HG03342 (cell line): ENCODE data around the gene RAPGEF6.

Source experiments
- ATAC-seq: cut with Tn5 transposase; IDR thresholded peaks from one replicate; pipeline ENCODE4 v1.9.1; 2021; ENCODE audit warnings: mild to moderate bottlenecking, moderate library complexity; ENCODE audit not compliant: unreplicated experiment

RAPGEF6 gene

GRCh38 chr5:131542723-131543122 lies 92.3 kb downstream of the RAPGEF6 start:
- ATAC-seq: no peak

- ATAC-seq: no peak
These were observed 93.3 kb downstream of the RAPGEF6 start for GRCh38 chr5:131541762-131542161.

DNA sequence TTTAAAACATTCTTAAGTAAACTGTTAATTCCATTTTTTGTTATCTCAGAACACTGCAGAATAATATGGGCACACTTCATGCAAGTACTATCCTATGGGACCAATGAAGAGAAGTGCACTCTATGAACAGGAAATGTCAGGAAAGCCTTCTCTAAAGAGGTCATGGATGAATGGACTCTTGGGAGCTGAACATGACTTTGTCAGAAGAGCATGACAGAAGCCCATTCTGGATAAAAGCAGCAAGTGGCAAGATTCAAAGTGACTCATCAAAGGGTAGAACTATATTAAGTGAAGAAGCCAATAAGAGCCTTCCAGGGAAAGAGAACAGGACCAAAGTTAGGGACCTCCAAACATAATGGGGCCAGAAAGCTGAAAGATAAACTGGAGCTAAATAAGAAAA lies 94.0 kb downstream of the RAPGEF6 start:
- ATAC-seq: no peak

DNA sequence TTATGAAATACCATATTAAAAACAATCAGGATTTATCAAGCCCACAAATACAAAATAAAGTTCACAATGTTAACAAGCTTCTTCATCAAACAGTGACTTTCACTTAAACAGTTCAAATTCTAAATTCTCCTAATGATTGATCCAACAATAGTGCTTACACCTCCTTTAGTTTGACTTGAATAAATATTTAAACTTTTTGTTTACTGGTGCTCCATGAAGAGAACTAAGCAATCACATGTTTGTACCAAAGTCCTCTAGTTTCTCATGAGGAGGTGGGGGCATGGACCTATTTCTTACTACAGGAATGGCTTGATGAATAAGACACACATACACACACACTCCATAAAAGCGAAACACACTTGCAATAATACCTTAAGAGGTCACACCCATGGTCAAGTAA lies 95.8 kb downstream of the RAPGEF6 start:
- ATAC-seq: no peak

DNA sequence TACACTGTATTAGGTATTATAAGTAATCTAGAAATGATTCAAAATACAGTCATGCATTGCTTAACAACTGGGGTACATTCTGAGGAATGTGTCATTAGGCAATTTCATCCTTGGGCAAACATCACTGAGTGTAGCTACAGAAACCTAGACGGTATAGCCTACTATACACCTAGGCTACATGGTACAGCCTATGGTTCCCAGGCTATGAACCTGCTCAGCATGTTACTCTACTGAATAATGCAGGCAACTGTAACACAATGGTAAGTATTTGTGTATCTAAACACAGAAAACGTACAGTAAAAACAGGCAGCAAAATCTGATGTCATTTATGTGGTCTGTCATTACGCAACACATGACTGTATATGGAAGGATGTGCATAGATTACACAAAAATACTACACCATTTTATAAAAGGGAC lies 96.8 kb downstream of the RAPGEF6 start:
- no peak for ATAC-seq

DNA sequence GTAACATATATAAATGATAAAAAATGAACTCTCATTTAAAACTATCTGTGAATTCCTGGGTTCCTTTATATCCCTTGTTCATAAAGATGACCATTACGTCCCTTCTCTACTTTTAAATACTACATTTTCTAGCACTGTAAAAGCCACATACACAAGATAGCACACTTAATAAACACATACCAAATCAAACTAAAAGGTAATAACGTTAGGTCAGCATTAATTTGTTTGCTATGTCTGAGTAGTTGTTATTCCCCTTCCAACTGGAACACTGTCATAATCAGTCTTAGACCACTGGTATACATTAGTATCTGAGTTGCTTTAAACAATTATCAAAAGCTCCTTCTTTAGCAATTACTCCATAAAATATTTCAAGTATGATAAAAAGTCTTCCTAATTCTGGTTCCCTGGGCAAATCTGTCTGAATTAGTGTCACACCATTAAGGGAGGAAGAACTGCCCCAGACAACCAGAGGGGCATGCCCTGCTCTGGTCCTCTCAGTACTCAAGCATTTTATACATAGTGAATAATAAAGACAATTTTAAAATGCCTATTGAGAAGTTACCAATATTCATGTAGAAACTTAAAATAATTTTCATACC lies 98.1 kb downstream of the RAPGEF6 start:
- peak; percentile 5 for ATAC-seq

DNA sequence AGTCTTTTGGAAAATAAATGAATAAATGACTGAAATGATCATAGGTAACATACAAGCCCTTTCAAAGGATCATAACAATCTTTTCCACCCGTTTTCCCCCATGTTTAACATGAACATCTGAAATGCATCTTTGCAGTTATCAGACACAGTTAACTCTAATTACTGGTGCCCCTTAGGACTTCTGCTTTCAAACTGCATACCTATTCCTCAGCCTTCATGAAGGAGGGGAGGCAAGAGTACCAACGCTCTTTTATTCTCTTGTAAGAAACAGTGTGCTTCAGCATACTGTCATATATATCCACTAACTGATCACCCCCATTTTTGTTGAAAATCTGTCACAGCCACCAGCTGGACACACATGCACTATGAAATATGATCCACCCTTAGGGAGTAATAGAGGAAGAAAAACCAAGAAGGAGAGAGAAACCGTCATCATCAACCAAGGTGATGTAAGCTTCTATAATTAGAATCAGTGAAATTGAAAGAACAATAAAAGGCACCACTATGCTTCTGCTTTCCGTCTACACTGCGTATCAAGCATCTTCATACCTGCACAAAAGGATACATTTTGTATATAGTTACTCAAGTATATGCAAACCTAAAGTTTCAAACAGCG lies 98.7 kb downstream of the RAPGEF6 start:
- ATAC-seq: peak; percentile 96

DNA sequence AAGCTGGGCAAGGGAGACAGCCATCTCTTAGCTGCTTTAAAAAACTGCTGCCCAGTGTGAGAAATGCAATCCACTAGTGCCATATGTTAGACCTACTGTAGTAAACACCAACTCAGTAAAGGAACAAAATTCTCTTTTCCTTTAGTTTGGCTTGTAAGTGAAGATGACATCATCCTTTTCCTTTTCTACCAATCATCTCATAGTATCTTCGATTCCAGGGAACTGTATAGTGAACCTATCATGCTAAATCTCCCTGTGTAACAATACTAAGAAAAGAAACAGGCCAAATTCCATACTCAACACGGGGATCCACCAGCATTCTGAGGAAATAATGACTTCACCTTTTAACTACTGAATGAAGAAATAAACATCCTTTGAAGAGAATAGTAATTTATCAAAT lies 100.1 kb downstream of the RAPGEF6 start:
- no peak for ATAC-seq

GRCh38 chr5:131533836-131534235 lies 101.2 kb downstream of the RAPGEF6 start:
- ATAC-seq: no peak

- ATAC-seq: no peak
These were observed 102.9 kb downstream of the RAPGEF6 start for GRCh38 chr5:131532031-131532640.

- ATAC-seq: no peak
These were observed 104.2 kb downstream of the RAPGEF6 start for GRCh38 chr5:131530706-131531331.

DNA sequence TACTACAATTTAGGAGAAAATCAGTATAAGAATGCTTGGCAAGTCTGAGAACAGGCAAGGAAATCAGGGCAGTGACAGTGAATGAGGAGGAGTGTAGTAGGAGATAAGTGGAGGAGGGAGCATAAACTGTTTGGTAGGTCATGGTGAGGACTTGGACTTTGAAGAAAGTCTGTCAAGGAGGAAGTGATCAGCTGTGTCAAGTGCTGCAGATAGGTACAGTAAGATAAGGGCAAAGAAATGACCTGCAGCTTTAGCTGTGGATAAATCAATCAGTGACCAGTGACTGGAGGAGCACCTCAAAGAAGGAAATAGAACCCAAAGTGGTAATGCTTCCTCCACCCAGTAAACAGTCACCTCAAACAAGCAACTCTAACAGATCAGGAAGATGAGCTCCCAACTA lies 106.3 kb downstream of the RAPGEF6 start:
- peak; percentile 56 for ATAC-seq

DNA sequence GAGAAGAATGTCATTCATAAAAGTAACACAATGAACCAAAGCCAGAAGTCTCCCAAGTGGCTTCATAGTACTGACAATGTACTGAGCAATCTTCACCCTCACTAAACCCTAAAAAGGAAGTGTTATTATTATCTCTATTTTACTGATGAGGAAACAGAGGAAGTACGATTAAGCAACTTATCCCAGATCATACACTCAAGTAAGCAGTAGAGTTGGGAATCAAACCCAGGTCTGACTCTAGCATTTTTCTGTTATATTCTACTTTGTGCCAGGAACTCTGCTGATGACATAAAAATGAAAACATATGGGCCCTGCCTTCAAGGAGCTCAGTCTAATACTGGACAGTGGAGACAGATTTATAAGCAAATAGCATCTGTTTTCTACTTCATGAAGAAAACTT lies 109.2 kb downstream of the RAPGEF6 start:
- no peak for ATAC-seq

DNA sequence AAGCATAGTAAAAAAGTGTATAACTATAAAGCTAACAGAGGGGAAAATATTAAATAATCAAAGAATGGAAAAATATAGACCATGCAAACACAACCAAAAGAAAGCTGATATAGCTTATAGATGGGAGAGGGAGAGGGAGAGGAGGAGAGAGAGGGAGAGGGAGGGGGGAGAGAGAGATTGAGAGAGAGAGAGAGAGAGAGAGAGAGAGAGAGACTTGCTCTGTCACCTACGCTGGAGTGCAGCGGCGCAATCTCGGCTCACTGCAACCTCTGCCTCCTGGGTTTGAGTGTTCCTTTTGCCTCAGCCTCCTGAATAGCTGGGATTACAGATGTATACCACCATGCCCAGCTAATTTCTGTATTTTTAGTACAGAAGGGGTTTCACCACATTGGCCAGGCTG lies 110.6 kb downstream of the RAPGEF6 start:
- ATAC-seq: no peak

GRCh38 chr5:131523500-131524185 lies 111.4 kb downstream of the RAPGEF6 start:
- ATAC-seq: no peak

DNA sequence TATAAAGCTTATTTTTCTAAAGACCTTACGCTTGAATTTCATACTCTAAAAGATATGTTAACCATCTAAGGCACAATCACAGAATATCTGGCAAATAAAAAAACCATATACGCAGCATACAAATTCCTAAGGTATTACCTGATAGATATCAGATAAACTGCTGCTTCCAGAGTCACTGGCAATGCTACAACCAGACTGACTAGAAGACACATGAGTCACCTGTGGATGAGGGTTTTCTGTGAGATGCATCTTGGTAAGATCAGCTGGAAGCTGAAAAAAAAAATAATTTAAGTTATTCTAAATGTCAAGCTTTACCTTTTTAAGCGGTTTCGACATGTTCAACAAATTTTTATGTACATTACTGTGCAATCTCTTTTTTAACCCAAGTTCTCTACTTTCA lies 113.8 kb downstream of the RAPGEF6 start:
- no peak for ATAC-seq

- no peak for ATAC-seq
These were observed 119.7 kb downstream of the RAPGEF6 start for GRCh38 chr5:131515348-131515747.

GRCh38 chr5:131514316-131515283 lies 120.4 kb downstream of the RAPGEF6 start:
- no peak for ATAC-seq

GRCh38 chr5:131513780-131514179 lies 121.2 kb downstream of the RAPGEF6 start:
- ATAC-seq: peak; percentile 56

GRCh38 chr5:131511934-131512333 lies 123.1 kb downstream of the RAPGEF6 start:
- ATAC-seq: no peak
